ENCODE data around the gene NCKAP1.
"Not testable (repeated sequence)": the region's sequence is repeated elsewhere in the genome, so short reads cannot be mapped to it uniquely, and the experiment has no call there.

NCKAP1 gene

GRCh38 chr2:183059561-183059960 is 21.3 kb upstream of the NCKAP1 start:
- Histone ChIP-seq H3K23ac (ENCODE audit: low read length) (no peak overlapping the region), H3K27ac (ENCODE audit: low read depth, low read length) (no peak overlapping the region), H3K4me1 (ENCODE audit: control insufficient read depth in 1 of 2, insufficient read depth in 2 of 2, low read length in 2 of 2) (no peaks in the 10 kb centered on the region), H2AFZ (ENCODE audit: insufficient read depth, low read length, poor library complexity) (no peak overlapping the region), H3K9ac (ENCODE audit: low read length) (no peak overlapping the region), H3K18ac (ENCODE audit: low read length) (no peak overlapping the region), H3K27me3 (ENCODE audit: insufficient read depth, low read length) (no peaks in the 10 kb centered on the region), H4K12ac (ENCODE audit: low read depth, low read length) (no peak overlapping the region), H3K4ac (ENCODE audit: low read depth, low read length) (no peak overlapping the region), H2BK5ac (ENCODE audit: low read depth, low read length, poor library complexity) (no peak overlapping the region), H3K36me3 (ENCODE audit: control insufficient read depth in 1 of 2, insufficient read depth in 2 of 2, low read length in 2 of 2) (no peaks in the 10 kb centered on the region), H4K91ac (ENCODE audit: low read depth, low read length) (no peak overlapping the region), H3K14ac (ENCODE audit: low read length) (no peak overlapping the region), H4K8ac (ENCODE audit: low read depth, low read length) (no peak overlapping the region), H2AK5ac (ENCODE audit: low read length) (no peak overlapping the region), H3K4me2 (ENCODE audit: low read length) (no peak overlapping the region), H3K79me2 (ENCODE audit: control insufficient read depth, insufficient read depth, low read length, poor library complexity) (no peaks in the 10 kb centered on the region), H2BK12ac (ENCODE audit: low read length) (no peak overlapping the region), H3K79me1 (ENCODE audit: low read length) (no peaks in the 10 kb centered on the region), H3K9me3 (ENCODE audit: insufficient read depth, low read depth, low read length) (no peaks in the 10 kb centered on the region), H2BK120ac (ENCODE audit: insufficient read depth, low read length, poor library complexity) (no peak overlapping the region), H3K4me3 (ENCODE audit: low read depth, low read length) (no peak overlapping the region)
- no CpG with 5 or more reads among the region's 1 CpG for WGBS (ENCODE audit: extremely low coverage, insufficient coverage, insufficient read length)
- DNase-seq: no peak

- H2BK12ac ChIP-seq (ENCODE audit: low read length): no peak overlapping the region
- no peak overlapping the region for H4K12ac ChIP-seq (ENCODE audit: low read depth, low read length)
- no peak overlapping the region for H2AK5ac ChIP-seq (ENCODE audit: low read length)
- no peak overlapping the region for H3K4me2 ChIP-seq (ENCODE audit: low read length)
- H3K79me2 ChIP-seq (ENCODE audit: control insufficient read depth, insufficient read depth, low read length, poor library complexity): no peaks in the 10 kb centered on the region
- no peak overlapping the region for H3K14ac ChIP-seq (ENCODE audit: low read length)
- no peak overlapping the region for H2AFZ ChIP-seq (ENCODE audit: insufficient read depth, low read length, poor library complexity)
- H3K4me1 ChIP-seq (ENCODE audit: control insufficient read depth in 1 of 2, insufficient read depth in 2 of 2, low read length in 2 of 2): no peaks in the 10 kb centered on the region
- no CpG with 5 or more reads among the region's 3 CpGs for WGBS (ENCODE audit: extremely low coverage, insufficient coverage, insufficient read length)
- no peak overlapping the region for H2BK120ac ChIP-seq (ENCODE audit: insufficient read depth, low read length, poor library complexity)
- H3K23ac ChIP-seq (ENCODE audit: low read length): no peak overlapping the region
- H4K91ac ChIP-seq (ENCODE audit: low read depth, low read length): no peak overlapping the region
- no peak overlapping the region for H3K27ac ChIP-seq (ENCODE audit: low read depth, low read length)
- peaks cover 2% of the 10 kb centered on the region for H3K9me3 ChIP-seq (ENCODE audit: insufficient read depth, low read depth, low read length)
- H4K8ac ChIP-seq (ENCODE audit: low read depth, low read length): no peak overlapping the region
- no peak overlapping the region for H3K9ac ChIP-seq (ENCODE audit: low read length)
- H3K79me1 ChIP-seq (ENCODE audit: low read length): no peaks in the 10 kb centered on the region
- no peaks in the 10 kb centered on the region for H3K27me3 ChIP-seq (ENCODE audit: insufficient read depth, low read length)
- no peak overlapping the region for H2BK5ac ChIP-seq (ENCODE audit: low read depth, low read length, poor library complexity)
- no peak for DNase-seq
- no peak overlapping the region for H3K4ac ChIP-seq (ENCODE audit: low read depth, low read length)
- no peaks in the 10 kb centered on the region for H3K36me3 ChIP-seq (ENCODE audit: control insufficient read depth in 1 of 2, insufficient read depth in 2 of 2, low read length in 2 of 2)
- no peak overlapping the region for H3K4me3 ChIP-seq (ENCODE audit: low read depth, low read length)
- no peak overlapping the region for H3K18ac ChIP-seq (ENCODE audit: low read length)
These were observed 19.2 kb upstream of the NCKAP1 start for GRCh38 chr2:183057333-183057985.

GRCh38 chr2:183049420-183049819 is 11.2 kb upstream of the NCKAP1 start:
- H3K79me1 ChIP-seq (ENCODE audit: low read length): no peaks in the 10 kb centered on the region
- no peaks in the 10 kb centered on the region for H3K4me1 ChIP-seq (ENCODE audit: control insufficient read depth in 1 of 2, insufficient read depth in 2 of 2, low read length in 2 of 2)
- WGBS (ENCODE audit: extremely low coverage, insufficient coverage, insufficient read length): no CpG with 5 or more reads among the region's 5 CpGs
- H2BK12ac ChIP-seq (ENCODE audit: low read length): no peak overlapping the region
- H4K91ac ChIP-seq (ENCODE audit: low read depth, low read length): no peak overlapping the region
- no peak overlapping the region for H3K23ac ChIP-seq (ENCODE audit: low read length)
- H3K27ac ChIP-seq (ENCODE audit: low read depth, low read length): no peak overlapping the region
- H3K18ac ChIP-seq (ENCODE audit: low read length): no peak overlapping the region
- H2BK120ac ChIP-seq (ENCODE audit: insufficient read depth, low read length, poor library complexity): no peak overlapping the region
- H3K9ac ChIP-seq (ENCODE audit: low read length): no peak overlapping the region
- H3K9me3 ChIP-seq (ENCODE audit: insufficient read depth, low read depth, low read length): peaks cover 2% of the 10 kb centered on the region
- no peak overlapping the region for H3K14ac ChIP-seq (ENCODE audit: low read length)
- no peaks in the 10 kb centered on the region for H3K27me3 ChIP-seq (ENCODE audit: insufficient read depth, low read length)
- H3K4ac ChIP-seq (ENCODE audit: low read depth, low read length): no peak overlapping the region
- no peak overlapping the region for H2BK5ac ChIP-seq (ENCODE audit: low read depth, low read length, poor library complexity)
- no peak for DNase-seq
- H4K12ac ChIP-seq (ENCODE audit: low read depth, low read length): no peak overlapping the region
- H3K79me2 ChIP-seq (ENCODE audit: control insufficient read depth, insufficient read depth, low read length, poor library complexity): no peaks in the 10 kb centered on the region
- no peak overlapping the region for H2AFZ ChIP-seq (ENCODE audit: insufficient read depth, low read length, poor library complexity)
- no peak overlapping the region for H3K4me3 ChIP-seq (ENCODE audit: low read depth, low read length)
- no peak overlapping the region for H2AK5ac ChIP-seq (ENCODE audit: low read length)
- no peak overlapping the region for H3K4me2 ChIP-seq (ENCODE audit: low read length)
- H3K36me3 ChIP-seq (ENCODE audit: control insufficient read depth in 1 of 2, insufficient read depth in 2 of 2, low read length in 2 of 2): no peaks in the 10 kb centered on the region
- H4K8ac ChIP-seq (ENCODE audit: low read depth, low read length): no peak overlapping the region

GRCh38 chr2:183047486-183048125 is 9.3 kb upstream of the NCKAP1 start:
- not testable (repeated sequence) for H4K8ac ChIP-seq (ENCODE audit: low read depth, low read length); H3K4me3 ChIP-seq (ENCODE audit: low read depth, low read length); H3K18ac ChIP-seq (ENCODE audit: low read length); DNase-seq; H3K27me3 ChIP-seq (ENCODE audit: insufficient read depth, low read length); H3K9me3 ChIP-seq (ENCODE audit: insufficient read depth, low read depth, low read length); H3K9ac ChIP-seq (ENCODE audit: low read length); H4K12ac ChIP-seq (ENCODE audit: low read depth, low read length); H3K4ac ChIP-seq (ENCODE audit: low read depth, low read length); H3K79me2 ChIP-seq (ENCODE audit: control insufficient read depth, insufficient read depth, low read length, poor library complexity); H3K79me1 ChIP-seq (ENCODE audit: low read length); H3K36me3 ChIP-seq (ENCODE audit: control insufficient read depth in 1 of 2, insufficient read depth in 2 of 2, low read length in 2 of 2); H3K4me1 ChIP-seq (ENCODE audit: control insufficient read depth in 1 of 2, insufficient read depth in 2 of 2, low read length in 2 of 2); H2AK5ac ChIP-seq (ENCODE audit: low read length); H3K4me2 ChIP-seq (ENCODE audit: low read length); H2BK5ac ChIP-seq (ENCODE audit: low read depth, low read length, poor library complexity); H2BK120ac ChIP-seq (ENCODE audit: insufficient read depth, low read length, poor library complexity); H3K14ac ChIP-seq (ENCODE audit: low read length); H2BK12ac ChIP-seq (ENCODE audit: low read length); H3K27ac ChIP-seq (ENCODE audit: low read depth, low read length); H4K91ac ChIP-seq (ENCODE audit: low read depth, low read length); H3K23ac ChIP-seq (ENCODE audit: low read length); H2AFZ ChIP-seq (ENCODE audit: insufficient read depth, low read length, poor library complexity)
- no CpG with 5 or more reads among the region's 5 CpGs for WGBS (ENCODE audit: extremely low coverage, insufficient coverage, insufficient read length)

Data from trophoblast cell (in vitro differentiated cells and primary cell).